CD4-positive, alpha-beta T cell treated with Interleukin-15 for 4 hours (primary cell): ENCODE results near the gene ATP9B.

Experiments
- DNase-seq: peaks from one replicate; pipeline ENCODE4 v3.0.0-alpha.2; 2020; ENCODE audit warnings: low spot score

Gene ATP9B

GRCh38 chr18:79382681-79383387, 313.6 kb downstream of the ATP9B start:
- no peak for DNase-seq

- no peak for DNase-seq
Observed at GRCh38 chr18:79383388-79384056, 314.3 kb downstream of the ATP9B start.

- DNase-seq = no peak
Observed at GRCh38 chr18:79384151-79384807, 315.1 kb downstream of the ATP9B start.

GRCh38 chr18:79384834-79385233, 315.6 kb downstream of the ATP9B start:
- DNase-seq = no peak

GRCh38 chr18:79385326-79385707, 316.1 kb downstream of the ATP9B start:
- no peak for DNase-seq

- DNase-seq = no peak
Observed at GRCh38 chr18:79385708-79386341, 316.6 kb downstream of the ATP9B start.

- no peak for DNase-seq
Observed at GRCh38 chr18:79386547-79386946, 317.4 kb downstream of the ATP9B start.

- DNase-seq = no peak
Observed at GRCh38 chr18:79387214-79387613, 318.0 kb downstream of the ATP9B start.

GRCh38 chr18:79387615-79388014, 318.4 kb downstream of the ATP9B start:
- DNase-seq = no peak

- no peak for DNase-seq
Observed at GRCh38 chr18:79388043-79388442, 318.8 kb downstream of the ATP9B start.

GRCh38 chr18:79389689-79390088, 320.5 kb downstream of the ATP9B start:
- no peak for DNase-seq

GRCh38 chr18:79392226-79392625, 323.0 kb downstream of the ATP9B start:
- no peak for DNase-seq

GRCh38 chr18:79393181-79393634, 324.0 kb downstream of the ATP9B start:
- DNase-seq = no peak

GRCh38 chr18:79393635-79394533, 324.7 kb downstream of the ATP9B start:
- peak; percentile 47 for DNase-seq

- peak; percentile 25 for DNase-seq
Observed at GRCh38 chr18:79394534-79395307, 325.5 kb downstream of the ATP9B start.

GRCh38 chr18:79395308-79395640, 326.1 kb downstream of the ATP9B start:
- DNase-seq = no peak

GRCh38 chr18:79395761-79396404, 326.7 kb downstream of the ATP9B start, which contains the start of gene NFATC1:
Gene NFATC1 (plus strand): TSS chr18:79395930. CDS start chr18:79396225, 295 bp downstream.
- DNase-seq = peak; percentile 70

GRCh38 chr18:79396431-79397246, 327.4 kb downstream of the ATP9B start:
- DNase-seq = peak; percentile 28

- no peak for DNase-seq
Observed at GRCh38 chr18:79397247-79397829, 328.1 kb downstream of the ATP9B start.
